Measurements from ENCODE around the gene FGF3.

FGF3 gene

GRCh38 chr11:69860244-69860643, 41.0 kb upstream of the FGF3 start:
- H4K20me1 ChIP-seq (ENCODE audit: insufficient read depth, low read length) = no peaks in the 10 kb centered on the region
- no peak for DNase-seq
- H3K4me1 ChIP-seq (ENCODE audit: insufficient read depth, low read length) = no peaks in the 10 kb centered on the region
- no peak for ATAC-seq (ENCODE audit: insufficient read depth, low read depth)
- H3K4me2 ChIP-seq (ENCODE audit: insufficient read depth, low read length) = no peak overlapping the region
- H3K36me3 ChIP-seq (ENCODE audit: insufficient read depth, low read length) = no peaks in the 10 kb centered on the region
- H3K4me3 ChIP-seq (ENCODE audit: low read depth in 1 of 2, low read length in 2 of 2) = no peak overlapping the region
- TF ChIP-seq CTCF (IDR thresholded peaks at IDR 0.05; ENCODE audit: borderline replicate concordance, extremely low read depth, low read length, poor library complexity, severe bottlenecking) (no peak), EZH2 (IDR thresholded peaks at IDR 0.05; ENCODE audit: borderline replicate concordance, low read depth, low read length, severe bottlenecking) (no peak)
- H3K79me2 ChIP-seq (ENCODE audit: insufficient read depth, low read length) = no peaks in the 10 kb centered on the region
- H2AFZ ChIP-seq (ENCODE audit: low read depth, low read length) = no peak overlapping the region
- no peak overlapping the region for H3K9ac ChIP-seq (ENCODE audit: low read depth, low read length)
- peaks cover 6% of the 10 kb centered on the region for H3K27me3 ChIP-seq (ENCODE audit: insufficient read depth, low read length, poor library complexity)
- no peaks in the 10 kb centered on the region for H3K9me3 ChIP-seq (ENCODE audit: insufficient read depth, low read length, severe bottlenecking)
- no peak overlapping the region for H3K27ac ChIP-seq (ENCODE audit: low read length)

GRCh38 chr11:69859275-69859934, 40.2 kb upstream of the FGF3 start:
- Histone ChIP-seq H3K4me2 (ENCODE audit: insufficient read depth, low read length) (no peak overlapping the region), H2AFZ (ENCODE audit: low read depth, low read length) (no peak overlapping the region), H4K20me1 (ENCODE audit: insufficient read depth, low read length) (no peaks in the 10 kb centered on the region), H3K4me3 (ENCODE audit: low read depth in 1 of 2, low read length in 2 of 2) (no peak overlapping the region), H3K9ac (ENCODE audit: low read depth, low read length) (no peak overlapping the region), H3K79me2 (ENCODE audit: insufficient read depth, low read length) (no peaks in the 10 kb centered on the region), H3K27me3 (ENCODE audit: insufficient read depth, low read length, poor library complexity) (peaks cover 6% of the 10 kb centered on the region), H3K27ac (ENCODE audit: low read length) (no peak overlapping the region), H3K36me3 (ENCODE audit: insufficient read depth, low read length) (no peaks in the 10 kb centered on the region), H3K9me3 (ENCODE audit: insufficient read depth, low read length, severe bottlenecking) (no peaks in the 10 kb centered on the region), H3K4me1 (ENCODE audit: insufficient read depth, low read length) (no peaks in the 10 kb centered on the region)
- TF ChIP-seq CTCF (IDR thresholded peaks at IDR 0.05; ENCODE audit: borderline replicate concordance, extremely low read depth, low read length, poor library complexity, severe bottlenecking) (no peak), EZH2 (IDR thresholded peaks at IDR 0.05; ENCODE audit: borderline replicate concordance, low read depth, low read length, severe bottlenecking) (no peak)
- DNase-seq (no peak), ATAC-seq (ENCODE audit: insufficient read depth, low read depth) (no peak)

GRCh38 chr11:69855421-69855820, 36.2 kb upstream of the FGF3 start:
- DNase-seq = no peak
- no peak for ATAC-seq (ENCODE audit: insufficient read depth, low read depth)

More at GRCh38 chr11:69855421-69855820, 36.2 kb upstream of the FGF3 start:
- TF ChIP-seq EZH2 (IDR thresholded peaks at IDR 0.05; ENCODE audit: borderline replicate concordance, low read depth, low read length, severe bottlenecking) (no peak), CTCF (IDR thresholded peaks at IDR 0.05; ENCODE audit: borderline replicate concordance, extremely low read depth, low read length, poor library complexity, severe bottlenecking) (no peak)
- Histone ChIP-seq H3K36me3 (ENCODE audit: insufficient read depth, low read length) (no peaks in the 10 kb centered on the region), H4K20me1 (ENCODE audit: insufficient read depth, low read length) (no peaks in the 10 kb centered on the region), H3K27ac (ENCODE audit: low read length) (no peak overlapping the region), H3K4me3 (ENCODE audit: low read depth in 1 of 2, low read length in 2 of 2) (no peak overlapping the region), H3K27me3 (ENCODE audit: insufficient read depth, low read length, poor library complexity) (peaks cover 6% of the 10 kb centered on the region), H3K9ac (ENCODE audit: low read depth, low read length) (no peak overlapping the region), H3K79me2 (ENCODE audit: insufficient read depth, low read length) (no peaks in the 10 kb centered on the region), H3K4me1 (ENCODE audit: insufficient read depth, low read length) (no peaks in the 10 kb centered on the region), H2AFZ (ENCODE audit: low read depth, low read length) (no peak overlapping the region), H3K9me3 (ENCODE audit: insufficient read depth, low read length, severe bottlenecking) (peaks cover 1% of the 10 kb centered on the region), H3K4me2 (ENCODE audit: insufficient read depth, low read length) (no peak overlapping the region)
